GM23338 (cell line): ENCODE results near the gene CHEK1.

ENCODE experiments used
- CREB1 ChIP-seq: fragments of 250-450 bp; sonication (Bioruptor Pico); IDR thresholded peaks from 2 replicates; pipeline ENCODE4 v1.5.0; 2020; ENCODE audit warnings: low read depth, mild to moderate bottlenecking, moderate library complexity
- CTCF ChIP-seq, 2 experiments: fragments of 200-600 bp in 1 of 2; sonication (generic) in 1 of 2; conservative IDR thresholded peaks; 2 replicates each; pipeline versions ENCODE4 v1.5.1 to v1.6.1; 2016 to 2017; ENCODE audit warnings: antibody characterized with exemption in 2 of 2, low read depth in 2 of 2, mild to moderate bottlenecking in 2 of 2, moderate library complexity in 1 of 2
- ETS1 ChIP-seq: IDR thresholded peaks from 2 replicates; pipeline ENCODE4 v1.6.1; 2016; ENCODE audit warnings: antibody characterized with exemption
- EZH2 ChIP-seq: fragments of 200-600 bp; sonication (generic); IDR thresholded peaks from one replicate; pipeline ENCODE4 v1.8.0; 2017; ENCODE audit warnings: antibody characterized with exemption, mild to moderate bottlenecking, low read depth; ENCODE audit not compliant: unreplicated experiment
- EZH2phosphoT487 ChIP-seq: fragments of 200-600 bp; sonication (generic); IDR thresholded peaks from one replicate; pipeline ENCODE4 v1.8.1; 2018; ENCODE audit warnings: antibody characterized with exemption; ENCODE audit not compliant: unreplicated experiment
- JUNB ChIP-seq: IDR thresholded peaks from one replicate; pipeline ENCODE4 v1.6.1; 2016; ENCODE audit warnings: antibody characterized with exemption; ENCODE audit not compliant: unreplicated experiment
- NANOG ChIP-seq: IDR thresholded peaks from 2 replicates; pipeline ENCODE4 v1.6.1; 2016; ENCODE audit warnings: antibody characterized with exemption, borderline replicate concordance
- POLR2AphosphoS5 ChIP-seq: IDR thresholded peaks from 2 replicates; pipeline ENCODE4 v1.6.1; 2016; ENCODE audit warnings: antibody characterized with exemption, low read depth
- REST ChIP-seq: IDR thresholded peaks from one replicate; pipeline ENCODE4 v1.6.1; 2018; ENCODE audit warnings: antibody characterized with exemption; ENCODE audit not compliant: unreplicated experiment
- STAT1 ChIP-seq: IDR thresholded peaks from one replicate; pipeline ENCODE4 v1.6.1; 2016; ENCODE audit warnings: antibody characterized with exemption; ENCODE audit not compliant: unreplicated experiment
- ZNF114 ChIP-seq: fragments of 250-450 bp; sonication (Bioruptor Pico); IDR thresholded peaks from 2 replicates; pipeline ENCODE4 v1.5.0; 2020; ENCODE audit warnings: mild to moderate bottlenecking, moderate library complexity
- ZNF331 ChIP-seq: fragments of 250-450 bp; sonication (Bioruptor Pico); IDR thresholded peaks from 2 replicates; pipeline ENCODE4 v1.5.0; 2020; ENCODE audit warnings: low read depth, mild to moderate bottlenecking, moderate library complexity
- ZNF462 ChIP-seq: fragments of 250-450 bp; sonication (Bioruptor Pico); IDR thresholded peaks from 2 replicates; pipeline ENCODE4 v1.5.0; 2020; ENCODE audit warnings: mild to moderate bottlenecking, moderate library complexity

GRCh38 chr11:125679397-125679796 is 54.4 kb downstream of the CHEK1 start:
- TF ChIP-seq CTCF (conservative IDR thresholded peaks at IDR 0.05; ENCODE audit: low read depth in 2 of 2) (peak in 1 of 2 experiments; percentile 62; a peak in 3 of 4 replicates), POLR2AphosphoS5 (no peak), EZH2 (no peak), EZH2phosphoT487 (no peak), STAT1 (no peak), REST (no peak), ZNF331 (CRISPR knock-in tag) (no peak), CREB1 (CRISPR knock-in tag) (no peak), JUNB (no peak), ETS1 (no peak), NANOG (no peak), ZNF114 (no peak), ZNF462 (CRISPR knock-in tag) (no peak)
